Measurements from ENCODE around the gene GNGT2. TPM values are rescaled to one million over a fixed set of nuclear protein-coding genes. Genes with fewer than 3 reads are reported as not detected.

GNGT2 gene
- total RNA-seq, 1 donor from 2014 or later = not detected

- DNase-seq (ENCODE audit: extremely low spot score, unreplicated experiment) = no peak
- H3K4me1 Mint-ChIP-seq (ENCODE audit: unreplicated experiment) = peaks cover 9% of the 10 kb centered on the region
These were observed 41.8 kb upstream of the GNGT2 start for GRCh38 chr17:49252148-49252695.

DNA sequence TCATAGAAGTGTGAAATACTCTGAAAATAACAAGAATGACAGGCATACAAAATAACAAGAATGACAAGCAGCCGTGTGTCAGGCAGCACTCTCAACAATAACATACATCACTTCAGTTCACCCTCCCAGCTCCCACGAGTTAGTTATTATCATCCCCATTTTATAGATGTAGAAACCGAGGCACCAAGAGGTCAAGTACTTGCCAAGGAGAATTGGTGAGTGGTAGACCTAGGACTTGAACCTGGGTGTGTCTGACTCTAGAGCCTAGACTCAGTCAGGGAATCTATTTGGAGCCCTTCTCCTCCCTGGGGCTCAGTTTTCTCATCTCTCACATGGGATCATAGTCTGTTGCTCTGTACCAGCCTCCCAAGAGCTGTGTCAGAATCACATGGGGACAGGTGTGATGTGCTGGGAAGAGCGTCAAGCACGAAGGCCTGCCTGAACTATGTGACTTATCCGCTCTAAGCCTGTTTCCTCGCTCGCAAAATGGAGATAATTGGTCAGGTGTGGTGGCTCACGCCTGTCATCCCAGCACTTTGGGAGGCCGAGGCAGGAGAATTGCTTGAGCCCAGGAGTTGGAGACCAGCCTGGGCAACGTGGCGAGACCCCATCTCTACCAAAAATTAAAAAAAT lies 39.6 kb upstream of the GNGT2 start:
- TF ChIP-seq, protein P1, sequence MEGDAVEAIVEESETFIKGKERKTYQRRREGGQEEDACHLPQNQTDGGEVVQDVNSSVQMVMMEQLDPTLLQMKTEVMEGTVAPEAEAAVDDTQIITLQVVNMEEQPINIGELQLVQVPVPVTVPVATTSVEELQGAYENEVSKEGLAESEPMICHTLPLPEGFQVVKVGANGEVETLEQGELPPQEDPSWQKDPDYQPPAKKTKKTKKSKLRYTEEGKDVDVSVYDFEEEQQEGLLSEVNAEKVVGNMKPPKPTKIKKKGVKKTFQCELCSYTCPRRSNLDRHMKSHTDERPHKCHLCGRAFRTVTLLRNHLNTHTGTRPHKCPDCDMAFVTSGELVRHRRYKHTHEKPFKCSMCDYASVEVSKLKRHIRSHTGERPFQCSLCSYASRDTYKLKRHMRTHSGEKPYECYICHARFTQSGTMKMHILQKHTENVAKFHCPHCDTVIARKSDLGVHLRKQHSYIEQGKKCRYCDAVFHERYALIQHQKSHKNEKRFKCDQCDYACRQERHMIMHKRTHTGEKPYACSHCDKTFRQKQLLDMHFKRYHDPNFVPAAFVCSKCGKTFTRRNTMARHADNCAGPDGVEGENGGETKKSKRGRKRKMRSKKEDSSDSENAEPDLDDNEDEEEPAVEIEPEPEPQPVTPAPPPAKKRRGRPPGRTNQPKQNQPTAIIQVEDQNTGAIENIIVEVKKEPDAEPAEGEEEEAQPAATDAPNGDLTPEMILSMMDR (IDR thresholded peaks at IDR 0.05) = no peak
- Mint-ChIP-seq H3K4me1 (ENCODE audit: unreplicated experiment) (peaks cover 9% of the 10 kb centered on the region), H3K9me3 (ENCODE audit: unreplicated experiment) (no peaks in the 10 kb centered on the region), H3K36me3 (ENCODE audit: unreplicated experiment) (no peaks in the 10 kb centered on the region), H3K4me3 (ENCODE audit: unreplicated experiment) (no peak overlapping the region), H3K27ac (ENCODE audit: unreplicated experiment) (no peak overlapping the region), H3K27me3 (ENCODE audit: unreplicated experiment) (no peaks in the 10 kb centered on the region)
- DNase-seq (ENCODE audit: extremely low spot score, unreplicated experiment) = no peak

More at GRCh38 chr17:49252148-49252695, 41.8 kb upstream of the GNGT2 start:
- Mint-ChIP-seq H3K27ac (ENCODE audit: unreplicated experiment) (no peak overlapping the region), H3K36me3 (ENCODE audit: unreplicated experiment) (no peaks in the 10 kb centered on the region), H3K9me3 (ENCODE audit: unreplicated experiment) (no peaks in the 10 kb centered on the region), H3K27me3 (ENCODE audit: unreplicated experiment) (no peaks in the 10 kb centered on the region), H3K4me3 (ENCODE audit: unreplicated experiment) (no peak overlapping the region)
- TF ChIP-seq, protein P1 (IDR thresholded peaks at IDR 0.05) = no peak

GRCh38 chr17:49249292-49249794 lies 39.0 kb upstream of the GNGT2 start:
- DNase-seq (ENCODE audit: extremely low spot score, unreplicated experiment) = no peak
- peaks cover 9% of the 10 kb centered on the region for H3K4me1 Mint-ChIP-seq (ENCODE audit: unreplicated experiment)

GRCh38 chr17:49247944-49248343 lies 37.6 kb upstream of the GNGT2 start:
- H3K36me3 Mint-ChIP-seq (ENCODE audit: unreplicated experiment) = no peaks in the 10 kb centered on the region
- no peak overlapping the region for H3K27ac Mint-ChIP-seq (ENCODE audit: unreplicated experiment)
- TF ChIP-seq, protein P1 (IDR thresholded peaks at IDR 0.05) = no peak
- no peaks in the 10 kb centered on the region for H3K9me3 Mint-ChIP-seq (ENCODE audit: unreplicated experiment)
- no peak overlapping the region for H3K4me3 Mint-ChIP-seq (ENCODE audit: unreplicated experiment)
- no peaks in the 10 kb centered on the region for H3K27me3 Mint-ChIP-seq (ENCODE audit: unreplicated experiment)
- H3K4me1 Mint-ChIP-seq (ENCODE audit: unreplicated experiment) = peaks cover 9% of the 10 kb centered on the region
- DNase-seq (ENCODE audit: extremely low spot score, unreplicated experiment) = no peak

More at GRCh38 chr17:49249292-49249794, 39.0 kb upstream of the GNGT2 start:
- no peak overlapping the region for H3K4me3 Mint-ChIP-seq (ENCODE audit: unreplicated experiment)
- no peak overlapping the region for H3K27ac Mint-ChIP-seq (ENCODE audit: unreplicated experiment)
- no peaks in the 10 kb centered on the region for H3K36me3 Mint-ChIP-seq (ENCODE audit: unreplicated experiment)
- no peaks in the 10 kb centered on the region for H3K9me3 Mint-ChIP-seq (ENCODE audit: unreplicated experiment)
- TF ChIP-seq, protein P1 (IDR thresholded peaks at IDR 0.05) = no peak
- no peaks in the 10 kb centered on the region for H3K27me3 Mint-ChIP-seq (ENCODE audit: unreplicated experiment)

DNA sequence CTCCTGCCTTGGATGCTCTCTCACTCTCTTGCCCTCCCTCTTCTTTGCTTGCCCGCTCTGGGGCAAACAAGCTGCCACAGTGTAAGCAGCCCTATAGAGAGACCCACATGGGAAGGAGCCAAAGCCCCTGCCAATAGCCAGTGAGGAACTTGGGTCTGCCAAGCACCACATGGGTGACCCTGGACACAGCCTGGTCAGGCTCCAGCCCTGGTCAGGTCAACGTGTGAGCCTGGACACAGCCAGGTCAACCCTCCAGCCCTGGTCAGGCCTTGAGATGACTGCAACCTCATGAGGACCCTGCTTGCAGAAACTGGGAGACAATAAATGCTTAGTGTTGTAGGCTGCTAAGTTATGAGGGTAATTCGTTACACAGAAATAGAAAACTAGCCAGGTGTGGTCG lies 34.5 kb upstream of the GNGT2 start:
- Mint-ChIP-seq H3K9me3 (ENCODE audit: unreplicated experiment) (no peaks in the 10 kb centered on the region), H3K27ac (ENCODE audit: unreplicated experiment) (no peak overlapping the region), H3K36me3 (ENCODE audit: unreplicated experiment) (no peaks in the 10 kb centered on the region), H3K27me3 (ENCODE audit: unreplicated experiment) (peaks cover 8% of the 10 kb centered on the region), H3K4me1 (ENCODE audit: unreplicated experiment) (peaks cover 9% of the 10 kb centered on the region), H3K4me3 (ENCODE audit: unreplicated experiment) (no peak overlapping the region)
- TF ChIP-seq, protein P1 (IDR thresholded peaks at IDR 0.05) = no peak
- DNase-seq (ENCODE audit: extremely low spot score, unreplicated experiment) = no peak

Measured in osteocyte (in vitro differentiated cells).